Naive thymus-derived CD4-positive, alpha-beta T cell (primary cell): ENCODE results near the gene PLIN1. TPM values are rescaled to one million over a fixed set of nuclear protein-coding genes. Genes with fewer than 3 reads are reported as not detected.
A peak's percentile ranks its signal among the peaks of the same experiment; 100 is the strongest.
"Not testable (repeated sequence)": the region's sequence is repeated elsewhere in the genome, so short reads cannot be mapped to it uniquely, and the experiment has no call there.

Source experiments
- ATAC-seq: fragments of 150-1000 bp; cut with Tn5 transposase; 2 replicates; pipeline ENCODE4 v1.10.0; 2021; ENCODE audit warnings: mild to moderate bottlenecking, moderate library complexity
- CTCF ChIA-PET: fragments of 350-600 bp; sonication (Branson Sonifier 250); formaldehyde crosslinking; loops from one replicate; lab custom pipeline; 2021; ENCODE audit warnings: antibody characterized with exemption; lab: Charles Lee
- POLR2A ChIA-PET: fragments of 350-600 bp; sonication (Branson Sonifier 250); formaldehyde crosslinking; loops from one replicate; lab custom pipeline; 2021; ENCODE audit warnings: antibody characterized with exemption, inconsistent platforms; lab: Charles Lee
- DNase-seq, 9 donors: peaks; one replicate each; pipeline versions ENCODE4 v3.0.0 to v3.0.0-alpha.2; 2020 to 2022; ENCODE audit warnings: mixed read lengths in 1 of 9
- H3K27ac ChIP-seq: one replicate; pipeline ENCODE4 v1.7.0; 2013; ENCODE audit warnings: mild to moderate bottlenecking, low read depth, low read length, moderate library complexity
- H3K27me3 ChIP-seq, 2 donors: one replicate each; pipeline ENCODE4 v1.7.0; 2013; ENCODE audit warnings: low read length in 2 of 2, mild to moderate bottlenecking in 2 of 2, moderate library complexity in 2 of 2; ENCODE audit not compliant: control insufficient read depth in 2 of 2, insufficient read depth in 2 of 2
- H3K36me3 ChIP-seq, 3 experiments: 1 replicate in 2 of 3; 2 replicates in 1 of 3; pipeline ENCODE4 v1.7.0; 2013; ENCODE audit warnings: low read length in 3 of 3, mild to moderate bottlenecking in 3 of 3, moderate library complexity in 1 of 3; ENCODE audit not compliant: insufficient read depth in 3 of 3, control insufficient read depth in 2 of 3
- H3K4me1 ChIP-seq, 2 donors: one replicate each; pipeline ENCODE4 v1.7.0; 2013; ENCODE audit warnings: low read length in 2 of 2, mild to moderate bottlenecking in 2 of 2, moderate library complexity in 1 of 2; ENCODE audit not compliant: control insufficient read depth in 2 of 2, insufficient read depth in 2 of 2
- H3K4me3 ChIP-seq: 2 replicates; pipeline ENCODE4 v1.7.0; 2013; ENCODE audit warnings: mild to moderate bottlenecking, low read length
- H3K9me3 ChIP-seq, 3 experiments: 1 replicate in 2 of 3; 2 replicates in 1 of 3; pipeline ENCODE4 v1.7.0; 2013; ENCODE audit warnings: low read length in 3 of 3; ENCODE audit not compliant: control insufficient read depth in 2 of 3
- H3K27ac Mint-ChIP-seq, 9 donors: one replicate each; pipeline ENCODE4 v1.8.0; 2020 to 2022; ENCODE audit warnings: mixed read lengths in 9 of 9, mild to moderate bottlenecking in 8 of 9, moderate library complexity in 5 of 9, inconsistent platforms in 2 of 9
- H3K27me3 Mint-ChIP-seq, 5 donors: one replicate each; pipeline ENCODE4 v1.8.0; 2021 to 2022; ENCODE audit warnings: mixed read lengths in 5 of 5, mild to moderate bottlenecking in 1 of 5
- H3K36me3 Mint-ChIP-seq, 5 donors: one replicate each; pipeline ENCODE4 v1.8.0; 2020 to 2022; ENCODE audit warnings: mixed read lengths in 5 of 5, mild to moderate bottlenecking in 3 of 5, inconsistent platforms in 1 of 5
- H3K4me1 Mint-ChIP-seq, 7 donors: one replicate each; pipeline ENCODE4 v1.8.0; 2020 to 2022; ENCODE audit warnings: mixed read lengths in 7 of 7, mild to moderate bottlenecking in 3 of 7, inconsistent platforms in 1 of 7
- H3K4me3 Mint-ChIP-seq, 10 donors: one replicate each; pipeline ENCODE4 v1.8.0; 2020 to 2022; ENCODE audit warnings: mild to moderate bottlenecking in 10 of 10, mixed read lengths in 10 of 10, moderate library complexity in 6 of 10, inconsistent platforms in 2 of 10
- H3K9me3 Mint-ChIP-seq, 11 donors: one replicate each; pipeline ENCODE4 v1.8.0; 2020 to 2022; ENCODE audit warnings: mixed read lengths in 11 of 11, mild to moderate bottlenecking in 4 of 11, inconsistent platforms in 1 of 11, moderate library complexity in 1 of 11
- intact Hi-C, 2 donors: fragments of 100-400 bp; cut with micrococcal nuclease; formaldehyde crosslinking; loops; one replicate each; pipeline ENCODE4 v1.15.1; 2023
- polyA plus RNA-seq, 2 donors: library from polyadenylated mRNA; unstranded; fragments of 300-500 nt; fragmentation: Illumina TruSeq; gene quantifications; one replicate each; pipeline ENCODE4 v1.2.3, GENCODE V29; 2021
- total RNA-seq, 6 experiments: library from RNA in 5 of 6; stranded (reverse) in 5 of 6; gene quantifications; 1 replicate in 5 of 6; 2 replicates in 1 of 6; pipeline ENCODE4 v1.2.3 and lab custom pipeline; 2021 to 2026

PLIN1 gene
- total and polyA plus RNA-seq, 7 experiments from 2014 or later, result 0.06 to 1.8 (median 0.23) TPM; not detected in 1

- H3K27ac Mint-ChIP-seq, result peak overlapping the region in 8 of 9 donors; percentile 14 to 92 (median 84)
- CTCF ChIA-PET, H3K36me3 ChIP-seq, H3K9me3 ChIP-seq, DNase-seq, H3K27me3 ChIP-seq, H3K27me3 Mint-ChIP-seq, H3K4me1 ChIP-seq, ATAC-seq, H3K9me3 Mint-ChIP-seq, POLR2A ChIA-PET: not testable (repeated sequence)
- H3K4me3 ChIP-seq, result peak overlapping the region; percentile 92
- peaks cover 0 to 14% (median 5%) of the 10 kb centered on the region in 5 donors for H3K36me3 Mint-ChIP-seq
- H3K27ac ChIP-seq, result peak overlapping the region; percentile 56
- peaks cover 13 to 24% (median 15%) of the 10 kb centered on the region in 7 donors for H3K4me1 Mint-ChIP-seq
- intact Hi-C loops, result loop anchor here (1.0 to 2.0 kb wide), 4 partner anchors 115 to 204 kb away; partner anchors contain the start of genes TICRR (in 2 of the 2) and AP3S2 (in 1 of the 2)
- peak overlapping the region; percentile 78 to 94 (median 92) for H3K4me3 Mint-ChIP-seq
These were observed 10.7 kb upstream of the PLIN1 start for GRCh38 chr15:89689930-89690275.

DNA sequence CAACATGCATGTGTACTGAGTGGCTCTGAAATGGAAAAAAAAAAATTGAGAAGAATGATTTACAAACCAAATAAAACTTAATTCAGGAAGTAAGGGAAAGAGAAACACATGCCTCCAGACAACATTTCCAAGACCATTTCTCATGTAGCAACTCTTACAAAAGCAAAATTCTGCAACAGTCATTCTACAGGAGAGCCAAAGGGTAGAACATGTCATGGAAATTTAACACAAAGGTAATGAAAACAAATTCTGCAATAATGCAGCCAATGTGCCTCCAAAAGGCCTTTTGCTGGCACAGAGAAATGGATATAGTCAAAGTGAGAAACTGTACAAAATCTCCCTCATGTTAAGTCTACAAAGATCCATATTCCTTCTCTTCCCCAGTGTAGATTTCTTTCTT is 7.4 kb upstream of the PLIN1 start:
- no peak overlapping the region for H3K27ac Mint-ChIP-seq
- no peak for ATAC-seq
- Histone ChIP-seq H3K27me3 (no peaks in the 10 kb centered on the region), H3K4me1 (peaks cover 0 to 3% of the 10 kb centered on the region in 2 donors), H3K9me3 (no peaks in the 10 kb centered on the region), H3K27ac (no peak overlapping the region), H3K36me3 (peaks cover 0 to 4% (median 0%) of the 10 kb centered on the region in 3 experiments), H3K4me3 (no peak overlapping the region)
- H3K4me1 Mint-ChIP-seq, result peaks cover 11 to 24% (median 15%) of the 10 kb centered on the region in 7 donors
- peaks cover 0 to 4% (median 0%) of the 10 kb centered on the region in 11 donors for H3K9me3 Mint-ChIP-seq
- DNase-seq, result no peak
- H3K27me3 Mint-ChIP-seq, result peaks cover 0 to 1% (median 0%) of the 10 kb centered on the region in 5 donors
- peaks cover 0 to 39% (median 22%) of the 10 kb centered on the region in 5 donors for H3K36me3 Mint-ChIP-seq
- H3K4me3 Mint-ChIP-seq, result peak overlapping the region in 1 of 10 donors; percentile 20
- intact Hi-C loops, result no loop called here
- POLR2A ChIA-PET, result no interaction called here
- CTCF ChIA-PET, result no interaction called here

DNA sequence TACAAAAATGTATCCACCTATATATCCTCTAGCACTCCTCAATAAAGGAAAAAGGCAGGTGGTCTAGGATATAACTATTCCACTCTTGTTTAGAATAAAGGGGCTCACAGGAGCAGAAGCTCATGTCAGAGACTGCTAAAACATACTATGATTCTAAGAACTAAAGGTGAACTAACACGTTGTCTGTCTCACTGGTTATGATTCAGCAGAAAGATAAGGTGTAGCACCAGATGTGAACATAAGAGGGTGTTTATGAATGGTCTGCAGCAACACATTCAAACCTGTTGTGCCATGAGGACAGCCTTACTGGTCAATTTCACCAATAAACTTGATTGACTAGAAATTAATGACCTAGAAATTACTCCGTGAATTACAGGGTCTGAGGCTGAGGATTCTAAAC is 6.8 kb upstream of the PLIN1 start:
- Histone ChIP-seq H3K27me3 (no peaks in the 10 kb centered on the region), H3K36me3 (peaks cover 0 to 4% (median 0%) of the 10 kb centered on the region in 3 experiments), H3K27ac (no peak overlapping the region), H3K9me3 (no peaks in the 10 kb centered on the region), H3K4me1 (peaks cover 0 to 3% of the 10 kb centered on the region in 2 donors), H3K4me3 (no peak overlapping the region)
- ATAC-seq (no peak), DNase-seq (no peak)
- Mint-ChIP-seq H3K4me1 (peaks cover 9 to 21% (median 13%) of the 10 kb centered on the region in 7 donors), H3K9me3 (peaks cover 0 to 2% (median 0%) of the 10 kb centered on the region in 11 donors), H3K27me3 (peaks cover 0 to 1% (median 0%) of the 10 kb centered on the region in 5 donors), H3K36me3 (peaks cover 0 to 43% (median 22%) of the 10 kb centered on the region in 5 donors), H3K27ac (no peak overlapping the region), H3K4me3 (no peak overlapping the region)
- POLR2A ChIA-PET, result no interaction called here
- intact Hi-C loops, result no loop called here
- CTCF ChIA-PET, result no interaction called here

DNA sequence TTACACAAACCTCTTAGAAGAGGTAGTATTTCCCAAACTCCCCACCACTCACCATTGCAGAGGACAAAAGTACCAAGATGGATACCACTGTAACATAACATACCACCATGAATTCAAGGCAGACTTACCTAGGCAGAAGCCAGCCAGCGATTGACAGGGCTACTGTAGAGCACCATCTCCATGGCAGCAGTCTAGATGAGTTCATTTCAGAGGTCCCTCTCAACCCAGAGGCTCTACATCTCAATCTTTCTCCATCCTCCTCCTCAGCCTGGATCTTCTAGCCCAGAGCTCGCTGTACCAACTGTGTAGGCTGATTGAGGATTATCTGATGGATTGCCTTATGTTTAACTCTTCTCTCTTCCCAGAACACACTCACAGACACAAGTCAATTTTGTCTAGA is 2.0 kb upstream of the PLIN1 start:
- intact Hi-C loops, result no loop called here
- POLR2A ChIA-PET, result no interaction called here
- H3K27ac Mint-ChIP-seq, result no peak overlapping the region
- Histone ChIP-seq H3K27ac (no peak overlapping the region), H3K27me3 (no peaks in the 10 kb centered on the region), H3K9me3 (no peaks in the 10 kb centered on the region), H3K36me3 (peaks cover 0 to 4% (median 0%) of the 10 kb centered on the region in 3 experiments), H3K4me3 (no peak overlapping the region), H3K4me1 (no peaks in the 10 kb centered on the region)
- no peaks in the 10 kb centered on the region for H3K9me3 Mint-ChIP-seq
- DNase-seq (no peak), ATAC-seq (no peak)
- CTCF ChIA-PET, result no interaction called here
- H3K4me3 Mint-ChIP-seq, result no peak overlapping the region
- H3K4me1 Mint-ChIP-seq, result no peaks in the 10 kb centered on the region
- peaks cover 0 to 4% (median 0%) of the 10 kb centered on the region in 5 donors for H3K27me3 Mint-ChIP-seq
- H3K36me3 Mint-ChIP-seq, result peaks cover 0 to 34% (median 22%) of the 10 kb centered on the region in 5 donors

DNA sequence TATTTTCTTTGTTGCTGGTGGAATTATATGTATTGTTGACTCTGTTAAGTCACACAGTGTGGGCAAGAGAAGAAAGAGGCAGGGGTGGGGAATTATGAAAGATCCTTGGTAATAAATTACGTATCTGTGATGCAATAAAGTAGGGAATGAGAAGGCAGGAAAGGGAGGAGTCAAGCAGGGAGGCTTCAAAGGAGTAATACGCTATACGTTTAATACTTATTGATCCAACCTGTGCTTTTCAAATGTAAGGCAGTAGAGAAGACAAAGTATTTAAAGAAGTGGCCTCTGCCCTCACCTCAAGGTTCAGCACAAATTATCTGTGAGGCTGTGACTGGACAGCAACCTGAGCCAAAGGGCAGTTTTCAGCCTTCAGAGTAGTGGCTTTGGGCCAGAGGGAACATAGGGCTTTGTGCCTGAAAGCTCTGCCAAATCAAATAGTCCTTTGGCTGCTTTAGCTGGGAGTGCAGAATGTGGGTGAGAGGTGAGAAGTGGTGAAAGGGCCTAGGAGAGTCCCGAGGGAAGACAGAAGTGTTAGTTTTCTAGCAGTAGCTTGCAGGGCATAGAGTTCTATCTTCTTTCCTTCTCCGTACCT is 1.2 kb upstream of the PLIN1 start:
- H3K36me3 ChIP-seq, result peaks cover 0 to 4% (median 0%) of the 10 kb centered on the region in 3 experiments
- Mint-ChIP-seq H3K27ac (no peak overlapping the region), H3K4me3 (no peak overlapping the region), H3K27me3 (peaks cover 0 to 4% (median 0%) of the 10 kb centered on the region in 5 donors), H3K36me3 (peaks cover 0 to 31% (median 19%) of the 10 kb centered on the region in 5 donors), H3K4me1 (no peaks in the 10 kb centered on the region), H3K9me3 (no peaks in the 10 kb centered on the region)
- POLR2A ChIA-PET, result no interaction called here
- no peaks in the 10 kb centered on the region for H3K4me1 ChIP-seq
- ATAC-seq (no peak), DNase-seq (no peak)
- intact Hi-C loops, result no loop called here
- no peak overlapping the region for H3K4me3 ChIP-seq
- no peaks in the 10 kb centered on the region for H3K27me3 ChIP-seq
- H3K27ac ChIP-seq, result no peak overlapping the region
- CTCF ChIA-PET, result no interaction called here
- no peaks in the 10 kb centered on the region for H3K9me3 ChIP-seq

DNA sequence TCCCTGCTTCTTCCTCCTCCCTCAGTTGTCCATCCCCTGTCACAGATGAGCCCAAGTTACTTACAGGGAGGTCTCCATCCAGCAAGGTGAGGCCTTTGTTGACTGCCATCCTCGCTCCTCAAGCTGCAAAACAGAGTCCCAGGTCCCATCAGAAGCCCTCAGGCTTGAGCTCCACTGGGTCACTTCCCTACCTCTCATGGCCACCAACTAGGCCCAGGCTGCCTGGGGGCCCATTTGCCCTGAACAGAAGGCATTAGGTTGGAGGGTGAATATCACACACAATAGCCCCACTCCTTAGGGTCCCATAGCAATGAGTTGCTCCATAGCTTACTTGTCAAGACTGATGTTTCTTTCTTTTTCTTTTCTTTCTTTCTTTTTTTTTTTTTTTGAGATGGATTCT is 1.8 kb downstream of the PLIN1 start:
- no peak overlapping the region for H3K4me3 Mint-ChIP-seq
- ATAC-seq (no peak), DNase-seq (no peak)
- Histone ChIP-seq H3K4me3 (no peak overlapping the region), H3K27ac (no peak overlapping the region), H3K9me3 (no peaks in the 10 kb centered on the region), H3K4me1 (no peaks in the 10 kb centered on the region), H3K27me3 (no peaks in the 10 kb centered on the region), H3K36me3 (no peaks in the 10 kb centered on the region)
- intact Hi-C loops, result no loop called here
- H3K9me3 Mint-ChIP-seq, result no peaks in the 10 kb centered on the region
- peaks cover 0 to 4% (median 0%) of the 10 kb centered on the region in 5 donors for H3K27me3 Mint-ChIP-seq
- peaks cover 0 to 4% (median 0%) of the 10 kb centered on the region in 7 donors for H3K4me1 Mint-ChIP-seq
- no peak overlapping the region for H3K27ac Mint-ChIP-seq
- peaks cover 0 to 9% (median 0%) of the 10 kb centered on the region in 5 donors for H3K36me3 Mint-ChIP-seq
- CTCF ChIA-PET, result no interaction called here
- POLR2A ChIA-PET, result no interaction called here

DNA sequence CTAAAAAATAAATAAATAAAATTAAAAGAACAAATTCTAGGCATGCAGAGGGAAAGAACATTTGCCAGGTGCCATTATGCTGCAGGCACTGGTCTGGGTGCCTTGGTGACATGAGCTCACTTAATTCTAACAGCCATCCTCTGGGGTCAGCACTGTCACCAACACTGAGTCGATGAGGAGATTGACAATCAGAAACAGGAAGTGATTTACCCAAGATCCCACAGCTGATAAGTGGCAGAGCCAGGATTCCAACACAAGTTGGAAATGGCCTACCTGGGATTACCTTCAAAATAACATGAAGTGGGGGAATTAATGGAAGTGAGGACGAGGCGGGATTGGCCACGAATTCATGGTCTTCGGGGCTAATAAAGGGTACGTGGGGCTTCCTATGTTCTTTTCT is 3.6 kb downstream of the PLIN1 start:
- ChIA-PET CTCF (no interaction called here), POLR2A (no interaction called here)
- intact Hi-C loops, result no loop called here

More for the DNA sequence above, 3.6 kb downstream of the PLIN1 start:
- Mint-ChIP-seq H3K9me3 (no peaks in the 10 kb centered on the region), H3K36me3 (peaks cover 0 to 6% (median 0%) of the 10 kb centered on the region in 5 donors), H3K4me1 (peaks cover 0 to 5% (median 0%) of the 10 kb centered on the region in 7 donors), H3K27me3 (peaks cover 0 to 2% (median 0%) of the 10 kb centered on the region in 5 donors), H3K4me3 (no peak overlapping the region), H3K27ac (no peak overlapping the region)
- H3K27ac ChIP-seq, result no peak overlapping the region
- no peak overlapping the region for H3K4me3 ChIP-seq
- no peaks in the 10 kb centered on the region for H3K4me1 ChIP-seq
- no peaks in the 10 kb centered on the region for H3K36me3 ChIP-seq
- ATAC-seq, result no peak
- no peak for DNase-seq
- H3K27me3 ChIP-seq, result no peaks in the 10 kb centered on the region
- no peaks in the 10 kb centered on the region for H3K9me3 ChIP-seq
